ENCODE data around the gene POGZ.
"Not testable (repeated sequence)": the region's sequence is repeated elsewhere in the genome, so short reads cannot be mapped to it uniquely, and the experiment has no call there.

The POGZ gene

DNA sequence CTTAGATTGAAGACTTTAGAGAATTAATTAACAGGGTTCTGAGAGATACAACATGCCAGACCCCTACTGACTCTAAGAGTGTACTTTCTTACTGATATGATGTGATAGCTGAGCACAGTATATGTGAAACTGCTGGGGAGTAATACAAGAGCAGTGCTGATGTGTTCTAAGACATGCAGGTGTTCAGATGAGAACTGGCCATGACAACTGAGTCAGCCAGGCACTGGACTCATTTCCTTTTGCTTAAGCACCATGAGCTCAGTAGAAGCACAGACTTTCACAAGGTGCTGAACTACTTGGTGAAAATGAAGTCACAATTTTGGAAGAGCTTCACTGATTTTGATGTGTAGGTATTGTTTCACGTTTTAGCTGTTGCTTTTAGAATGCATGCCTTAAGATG is 15.9 kb upstream of the POGZ start:
- no peak for DNase-seq

DNA sequence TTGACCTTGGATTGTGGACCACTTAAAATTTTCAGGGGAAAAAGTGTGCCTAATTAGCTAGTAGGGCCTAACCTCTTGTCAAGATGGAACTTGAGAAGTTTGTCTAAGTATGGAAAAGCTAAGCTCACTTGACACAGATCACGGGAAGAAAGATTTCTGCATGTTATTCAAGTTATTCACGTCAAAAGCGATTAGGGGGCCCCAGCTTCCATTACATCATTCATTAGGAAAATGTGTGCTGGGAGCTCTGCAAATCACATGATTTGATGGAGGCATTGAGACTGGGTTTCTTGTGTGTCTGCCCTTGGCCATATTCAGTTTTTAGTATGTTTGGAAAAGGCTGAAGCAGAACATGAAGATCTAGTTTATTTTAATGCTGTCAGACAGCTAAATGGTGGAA is 15.5 kb upstream of the POGZ start:
- no peak for DNase-seq

DNA sequence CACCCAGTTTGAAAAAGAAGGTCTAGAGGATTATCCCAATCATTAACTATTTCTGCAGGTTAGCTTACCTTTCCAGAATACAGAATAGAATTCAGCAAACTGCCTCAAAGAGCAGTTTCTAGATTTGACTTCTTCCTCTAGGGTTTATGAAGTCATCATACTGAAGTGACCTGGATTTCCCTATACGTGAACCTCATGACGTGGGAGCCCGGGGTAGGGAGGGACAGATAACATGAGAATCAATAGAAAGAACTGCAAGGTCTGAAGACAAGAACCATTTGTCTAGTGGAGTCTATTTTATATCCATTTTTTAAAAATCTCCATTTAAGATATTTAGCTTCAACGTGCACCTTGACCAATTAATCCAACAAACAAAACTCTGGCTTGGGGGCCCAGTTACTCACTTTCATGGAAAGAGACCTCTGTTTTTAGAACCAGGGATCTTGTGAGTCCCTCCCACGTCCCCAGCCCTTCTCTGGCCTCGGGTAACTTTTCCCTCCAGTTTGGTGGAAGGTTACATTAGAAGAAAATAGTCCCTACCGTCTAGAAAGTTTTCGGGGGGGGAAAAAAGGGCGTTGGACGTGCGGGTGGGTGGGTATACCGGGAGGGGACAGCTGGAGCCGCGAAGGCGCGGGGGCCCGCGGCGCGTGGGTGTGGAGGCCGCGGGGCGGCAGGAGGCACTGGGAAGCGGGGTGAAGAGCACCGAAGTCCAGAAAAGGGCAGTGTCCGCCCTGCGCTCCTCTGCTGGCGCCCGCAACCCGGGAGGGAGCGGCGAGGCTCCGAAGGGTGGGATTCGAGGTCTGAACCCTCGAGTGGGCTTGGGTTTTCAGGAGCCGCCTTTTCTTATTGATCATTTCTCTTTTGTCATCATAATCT is 13.8 kb upstream of the POGZ start:
- DNase-seq: peak; percentile 28

DNA sequence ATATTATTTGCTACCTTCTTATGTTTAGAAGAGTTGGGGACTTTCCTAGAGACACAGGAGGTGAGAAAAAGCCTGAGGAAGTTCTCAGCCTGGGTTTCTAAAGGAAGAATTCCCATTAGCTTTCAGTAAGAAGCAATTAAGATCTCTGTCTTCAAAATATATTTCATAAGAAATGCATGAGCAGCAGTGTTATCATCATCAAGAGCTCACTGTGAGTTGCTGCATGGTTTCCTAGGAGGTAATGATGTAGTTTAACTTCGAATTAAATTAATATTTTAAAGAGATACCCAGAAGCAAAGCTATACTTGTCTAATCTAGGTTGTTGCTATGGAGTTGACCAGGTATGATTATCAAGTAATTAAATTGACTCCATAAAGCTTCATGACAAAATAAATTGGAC is 5.7 kb upstream of the POGZ start:
- DNase-seq: no peak

DNA sequence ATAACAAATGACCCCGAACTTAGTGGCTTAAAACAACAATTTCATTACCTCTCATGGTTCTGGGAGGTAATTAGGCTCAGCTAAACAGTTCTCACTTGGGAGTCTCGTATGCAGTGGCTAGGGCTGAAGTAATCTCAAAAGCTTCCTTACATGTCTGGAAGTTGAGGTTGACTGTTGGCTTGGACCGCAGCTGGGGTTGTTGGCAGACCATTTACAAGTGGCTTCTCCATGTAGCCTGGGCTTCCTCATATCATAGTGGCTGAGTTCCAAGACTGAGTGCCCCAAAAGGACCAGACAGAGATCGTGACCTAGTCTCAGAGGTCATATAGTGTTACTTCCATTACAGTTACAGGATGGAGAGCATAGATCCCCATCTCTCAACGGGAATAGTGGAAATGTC is 2.4 kb upstream of the POGZ start:
- DNase-seq: no peak

DNA sequence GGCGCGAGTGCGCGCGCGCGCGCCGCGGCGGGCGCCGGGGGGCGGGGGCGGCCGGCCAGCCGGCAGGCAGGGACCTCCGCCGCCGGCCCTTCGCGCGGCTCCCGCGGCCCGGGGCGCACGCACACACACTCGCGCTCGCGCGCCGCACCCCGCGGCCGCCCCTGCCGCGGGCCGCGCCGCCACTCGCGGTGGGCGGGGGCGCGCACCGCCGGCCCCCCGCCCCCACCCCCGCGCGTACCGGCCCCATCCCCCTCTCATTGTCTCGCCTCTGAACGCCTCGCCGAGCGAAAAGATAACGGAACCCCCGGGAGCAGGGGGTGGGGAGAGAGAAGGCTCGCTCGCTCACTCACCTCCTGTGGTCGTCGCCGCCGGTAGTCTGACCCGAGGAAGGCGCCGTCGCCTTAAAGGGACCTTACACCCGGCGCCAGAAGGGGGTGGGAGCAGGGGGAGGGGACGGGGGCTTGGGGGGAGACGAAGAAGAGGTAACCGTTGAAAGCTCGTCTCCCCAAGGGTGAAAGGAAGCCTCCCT is 428 bp downstream of the POGZ start:
- peak; percentile 64 for DNase-seq

DNA sequence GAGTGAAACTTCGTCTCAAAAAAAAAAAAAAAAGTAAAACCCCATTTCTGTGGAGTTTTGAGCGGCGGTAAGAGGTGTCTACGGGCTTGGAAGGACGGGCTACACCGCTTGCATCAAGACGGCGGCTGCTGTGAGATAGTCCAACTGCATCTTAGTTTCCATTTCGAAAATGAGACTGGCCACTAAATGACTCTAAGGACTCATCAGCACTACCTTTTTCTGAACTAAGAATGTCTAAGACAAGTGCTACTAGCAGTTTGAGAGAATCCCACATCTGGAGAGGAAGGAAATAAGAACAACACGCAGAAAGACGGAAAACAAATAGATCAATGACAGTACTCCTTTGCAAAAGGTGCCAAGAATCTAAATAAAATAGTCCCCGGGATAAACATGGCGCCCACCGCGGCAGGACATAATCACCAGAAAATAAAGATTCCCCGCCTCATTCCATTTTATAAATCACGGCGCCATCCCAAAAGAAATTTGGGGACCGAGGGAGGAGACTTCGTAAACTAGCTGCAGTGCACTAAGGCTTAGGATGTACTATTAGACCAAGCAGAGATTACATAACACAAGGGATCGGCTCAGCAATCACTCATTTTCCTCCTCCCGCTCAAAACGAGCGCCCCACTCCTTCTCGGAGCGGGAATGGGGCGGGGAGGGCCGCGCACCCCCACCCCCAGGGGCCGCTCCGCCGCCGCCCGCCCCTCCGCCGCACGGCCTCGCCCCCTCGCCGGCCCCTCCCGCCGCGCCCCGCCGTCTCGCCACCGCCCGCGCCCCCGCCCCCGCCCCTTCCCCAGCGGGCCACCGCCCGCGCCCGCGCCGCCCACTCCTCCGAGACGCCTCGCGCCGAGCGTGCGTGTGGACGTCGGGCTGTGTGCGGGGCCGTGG is 1.1 kb downstream of the POGZ start:
- DNase-seq: peak; percentile 85

DNA sequence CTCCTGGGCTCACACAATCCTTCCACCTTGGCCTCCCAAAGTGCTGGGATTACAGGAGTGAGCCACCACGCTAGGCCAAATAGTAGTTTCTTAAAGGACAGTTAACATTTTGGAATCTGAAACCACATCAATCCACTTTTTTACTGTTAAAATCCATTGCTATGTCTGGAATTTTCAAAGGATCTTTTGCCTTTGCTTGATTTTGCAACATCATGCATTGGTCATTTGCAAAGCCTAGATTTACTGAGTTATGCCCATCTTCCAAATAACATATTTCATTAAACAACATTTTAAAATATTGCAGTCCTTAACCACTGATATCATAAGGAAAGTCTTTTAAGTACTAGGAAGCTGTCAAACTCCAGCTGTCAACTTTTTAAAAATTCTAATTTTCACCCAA is 3.3 kb downstream of the POGZ start:
- no peak for DNase-seq

DNA sequence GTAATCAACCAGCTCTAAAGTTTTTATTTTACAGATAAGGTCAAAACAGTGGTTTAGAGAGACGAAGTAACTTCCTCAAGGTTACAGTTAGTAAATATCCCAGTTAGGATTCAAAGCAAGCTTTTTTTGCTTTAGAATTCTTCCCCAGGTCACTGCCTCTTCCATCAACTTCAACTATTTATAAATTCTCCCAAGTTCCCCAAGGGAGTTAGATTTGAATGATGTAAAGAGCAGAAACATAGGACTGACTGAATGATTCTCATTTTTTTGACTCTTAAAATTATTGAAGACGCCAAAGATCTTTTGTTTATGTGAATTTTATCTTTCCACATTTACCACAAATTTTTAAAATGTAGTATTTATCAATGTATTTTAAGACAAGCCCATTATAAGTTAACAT is 4.1 kb downstream of the POGZ start:
- no peak for DNase-seq

DNA sequence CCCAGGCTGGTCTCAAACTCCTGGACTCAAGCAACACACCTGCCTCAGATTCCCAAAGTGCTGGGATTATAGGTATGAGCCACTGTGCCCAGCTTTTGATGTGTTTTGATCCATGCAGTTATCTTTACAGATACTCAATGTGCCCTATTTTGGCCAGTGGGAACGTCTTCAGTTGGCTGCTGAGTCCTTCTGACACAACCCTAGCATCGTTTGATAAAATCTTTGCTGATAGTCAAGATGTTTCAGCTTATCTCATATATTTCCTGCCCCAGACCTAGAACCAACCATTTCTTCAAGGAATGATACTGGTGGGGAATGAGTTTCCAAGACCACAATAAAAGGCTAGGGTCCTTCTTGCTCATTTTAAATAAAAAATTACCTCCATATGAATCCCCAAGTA is 11.6 kb downstream of the POGZ start:
- no peak for DNase-seq

DNA sequence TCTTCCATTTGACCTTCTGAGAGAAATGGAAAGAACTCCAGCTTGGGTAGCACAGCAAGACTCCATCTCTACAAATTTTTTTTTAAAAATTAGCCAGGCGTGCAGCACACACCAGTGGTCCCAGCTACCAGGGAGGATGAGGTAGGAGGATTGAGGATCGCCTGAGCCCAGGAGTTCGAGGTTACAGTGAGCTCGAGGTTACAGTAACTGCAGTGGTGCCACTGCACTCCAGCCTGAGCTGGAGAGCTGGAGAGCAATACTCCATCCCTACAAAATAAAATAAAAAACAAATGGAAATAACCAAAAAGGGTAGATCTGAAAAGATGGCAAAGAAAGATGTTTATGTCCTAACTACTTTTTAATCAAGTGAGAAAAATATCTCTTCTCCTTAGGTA is 14.5 kb downstream of the POGZ start:
- DNase-seq: no peak

DNA sequence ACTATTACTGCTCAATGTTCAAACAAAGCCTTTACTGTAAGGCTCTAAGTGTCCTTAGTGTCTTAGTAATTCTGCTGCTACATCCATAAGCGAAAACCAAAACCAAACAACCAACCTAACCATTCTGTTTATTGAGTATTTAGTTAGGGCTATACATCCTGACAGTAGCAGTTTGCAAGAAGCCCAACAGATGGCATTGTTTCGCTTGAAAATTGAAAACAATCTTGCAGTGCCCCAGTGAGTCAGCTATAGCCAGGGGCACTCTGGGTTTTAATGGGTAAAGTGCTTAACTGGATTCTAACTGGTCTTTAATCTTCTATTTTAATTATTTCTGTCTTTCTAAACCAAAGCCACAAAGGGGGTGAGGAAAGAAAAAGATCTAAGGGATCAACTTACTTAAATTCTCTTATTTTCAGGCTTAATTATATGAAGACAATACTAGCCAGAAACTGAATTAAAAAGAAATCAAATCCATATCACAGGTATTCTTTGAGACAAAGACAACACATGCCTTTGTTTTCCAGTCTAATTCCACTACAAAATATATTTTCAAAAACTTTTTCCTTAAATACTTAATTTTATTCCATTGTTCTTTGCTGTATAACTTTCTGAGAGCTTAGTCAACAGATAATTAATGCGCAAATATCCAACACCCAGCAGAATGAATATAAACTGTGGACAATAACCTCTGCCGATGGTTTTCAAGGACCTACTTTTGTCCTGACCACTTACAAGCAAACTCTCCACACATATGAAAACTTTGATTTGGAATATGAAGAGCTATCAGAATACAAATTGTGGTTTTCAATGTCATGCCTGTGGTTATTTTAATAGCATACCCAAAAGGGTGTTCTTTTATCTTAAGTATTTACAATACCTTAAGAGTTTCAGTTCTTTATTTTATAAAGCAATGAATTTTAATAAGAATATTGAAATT is 15.2 kb downstream of the POGZ start:
- peak; percentile 73 for DNase-seq

DNA sequence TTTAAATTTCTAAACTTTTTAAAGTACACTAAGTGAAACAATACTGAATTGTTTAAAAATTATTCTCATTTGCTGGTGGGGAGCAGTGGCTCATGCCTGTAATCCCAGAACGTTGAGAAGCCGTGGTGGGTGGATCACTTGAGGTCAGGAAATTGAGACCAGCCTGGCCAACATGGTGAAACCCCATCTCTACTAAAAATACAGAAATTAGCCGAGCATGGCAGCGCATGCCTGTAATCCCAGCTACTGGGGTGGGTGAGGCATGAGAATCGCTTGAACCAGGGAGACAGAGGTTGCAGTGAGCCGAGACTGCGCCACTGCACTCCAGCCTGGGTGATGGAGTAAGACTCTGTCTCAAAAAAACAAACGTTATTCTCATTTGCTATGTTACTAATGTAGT is 21.9 kb downstream of the POGZ start:
- not testable (repeated sequence) for DNase-seq

DNA sequence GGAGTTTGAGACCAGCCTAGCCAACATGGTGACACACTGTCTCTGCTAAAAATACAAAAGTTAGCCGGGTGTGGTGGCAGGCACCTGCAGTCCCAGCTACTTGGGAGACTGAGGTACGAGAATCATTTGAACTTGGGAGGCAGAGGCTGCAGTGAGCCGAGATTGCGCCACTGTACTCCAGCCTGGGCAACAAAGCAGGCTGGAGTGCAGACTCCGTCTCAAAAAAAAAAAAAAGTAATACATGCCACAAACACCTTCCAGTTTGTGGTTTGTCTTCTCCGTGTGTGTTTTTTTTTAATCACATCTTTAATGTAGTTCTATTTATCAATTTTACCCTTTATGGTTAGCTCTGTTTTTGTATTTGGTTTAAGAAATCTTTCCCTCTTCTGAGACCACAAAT is 22.3 kb downstream of the POGZ start:
- DNase-seq: no peak

DNA sequence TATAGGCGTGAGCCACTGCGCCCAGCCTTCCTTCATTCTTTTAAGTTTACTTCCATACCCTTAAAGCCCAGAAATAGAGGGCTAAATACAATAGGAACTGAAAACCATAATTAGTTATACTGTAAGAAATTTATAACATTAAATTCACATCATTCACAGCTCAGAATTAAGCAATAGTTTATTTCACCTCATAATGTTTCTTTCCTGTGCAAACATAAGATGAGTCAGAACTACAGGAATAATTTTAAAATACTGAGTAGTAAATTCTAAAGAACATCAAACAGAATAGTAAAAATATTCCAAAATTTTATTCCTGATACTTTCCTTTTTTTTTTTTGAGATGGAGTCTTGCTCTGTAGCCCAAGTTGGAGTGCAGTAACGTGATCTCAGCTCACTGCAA is 24.1 kb downstream of the POGZ start:
- no peak for DNase-seq

DNA sequence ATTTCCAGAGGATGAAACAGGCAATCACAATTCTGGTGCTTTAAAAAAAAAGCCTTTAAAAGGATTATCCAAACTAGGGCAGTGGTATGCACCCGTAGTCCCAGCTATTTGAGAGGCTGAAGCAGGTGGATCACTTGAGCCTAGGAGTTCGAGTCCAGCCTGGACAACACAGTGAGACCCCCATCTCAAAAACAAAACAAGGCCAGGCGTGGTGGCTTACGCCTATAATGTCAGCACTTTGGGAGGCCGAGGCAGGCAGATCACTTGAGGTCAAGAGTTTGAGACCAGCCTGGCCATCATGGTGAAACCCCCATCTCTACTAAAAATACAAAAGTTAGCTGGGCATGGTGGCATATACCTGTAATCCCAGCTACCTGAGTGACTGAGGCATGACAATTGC is 25.5 kb downstream of the POGZ start:
- not testable (repeated sequence) for DNase-seq

DNA sequence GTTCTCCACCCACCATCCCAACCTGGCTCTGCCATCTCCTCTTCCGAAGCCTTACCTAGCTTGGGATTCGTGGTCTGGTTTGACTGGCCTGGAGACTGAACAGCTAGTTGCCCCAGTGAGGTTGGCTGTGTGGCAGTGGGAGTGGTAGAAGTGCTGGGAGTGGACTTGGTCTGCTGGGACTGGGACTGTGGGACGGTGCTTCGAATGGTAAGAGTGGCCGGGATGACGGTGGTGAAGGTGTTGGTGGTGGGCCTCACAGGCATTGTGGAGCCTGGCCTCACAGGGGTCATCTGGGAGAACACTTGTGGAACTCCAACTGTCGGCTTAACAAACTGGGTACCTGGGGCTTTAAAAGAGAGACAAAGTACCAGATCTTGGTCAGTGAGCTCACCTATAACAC is 31.2 kb downstream of the POGZ start:
- no peak for DNase-seq

DNA sequence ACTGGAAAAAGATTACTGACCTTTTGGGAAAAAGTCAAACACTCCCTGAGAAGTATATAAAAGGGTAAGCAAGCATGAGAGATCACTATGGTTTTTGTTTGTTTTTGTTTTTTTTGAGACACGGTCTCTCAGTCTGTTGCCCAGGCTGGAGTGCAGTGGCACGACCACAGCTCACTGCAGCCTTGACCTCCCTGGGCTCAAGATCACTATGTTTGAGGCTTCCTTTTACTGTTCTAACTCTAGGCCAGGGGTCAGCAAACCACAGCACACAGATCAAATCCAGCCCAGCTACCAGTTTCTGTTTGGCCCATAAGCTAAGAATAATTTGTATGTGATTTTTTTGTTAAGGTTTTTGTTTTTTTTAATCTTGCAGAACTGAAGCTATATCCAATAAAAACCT is 34.2 kb downstream of the POGZ start:
- no peak for DNase-seq

DNA sequence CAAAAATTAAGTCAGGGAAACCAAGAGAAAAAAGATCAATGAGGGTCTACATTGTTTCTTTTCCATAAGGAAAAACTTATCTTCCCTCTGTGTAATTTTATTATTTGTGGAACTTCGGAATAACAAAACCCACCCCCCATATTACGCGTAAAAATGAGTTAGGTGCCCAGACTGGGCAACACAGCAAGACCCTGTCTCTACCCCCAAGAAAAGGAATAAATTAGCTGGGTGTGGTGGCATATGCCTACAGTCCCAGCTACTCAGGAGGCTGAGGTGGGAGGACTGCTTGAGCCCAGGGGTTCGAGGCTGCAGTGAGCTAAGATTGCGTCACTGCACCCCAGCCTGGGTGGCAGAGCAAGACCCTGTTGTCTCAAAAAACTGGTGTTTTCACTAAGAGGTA is 39.5 kb downstream of the POGZ start:
- DNase-seq: no peak

DNA sequence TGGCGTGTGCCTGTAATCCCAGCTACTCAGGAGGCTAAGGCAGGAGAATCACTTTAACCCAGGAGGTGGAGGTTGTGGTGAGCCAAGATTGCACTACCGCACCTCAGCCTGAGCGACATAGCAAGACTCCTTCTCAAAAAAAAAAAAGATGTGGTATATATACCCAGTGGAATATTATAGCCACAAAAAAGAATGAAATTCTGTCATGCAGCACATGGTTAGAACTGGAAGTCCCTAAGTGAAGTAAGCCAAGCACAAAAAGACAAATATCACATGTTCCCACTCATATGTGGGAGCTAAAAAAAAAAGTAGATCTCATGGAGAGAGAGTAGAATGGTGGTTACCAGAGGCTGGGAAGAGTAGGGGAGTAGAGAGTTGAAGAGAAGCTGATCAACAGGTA is 41.2 kb downstream of the POGZ start:
- DNase-seq: no peak

DNA sequence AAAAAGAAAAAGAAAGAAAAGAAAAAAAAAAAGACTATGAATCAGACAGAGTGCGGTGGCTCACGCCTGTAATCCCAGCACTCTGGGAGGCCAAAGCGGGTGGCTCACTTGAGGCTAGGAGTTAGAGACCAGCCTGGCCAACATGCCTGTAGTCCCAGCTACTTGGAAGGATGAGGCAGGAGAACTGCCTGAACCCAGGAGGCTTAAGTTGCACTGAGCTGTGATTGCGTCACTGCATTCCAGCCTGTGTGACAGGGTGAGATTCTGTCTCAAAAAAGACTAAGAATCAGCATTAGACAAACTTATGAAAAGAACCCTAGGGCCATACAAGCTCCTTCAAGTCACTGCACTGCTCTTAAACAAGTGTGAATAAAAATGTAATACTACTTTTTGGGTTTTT is 43.1 kb downstream of the POGZ start:
- DNase-seq: no peak

DNA sequence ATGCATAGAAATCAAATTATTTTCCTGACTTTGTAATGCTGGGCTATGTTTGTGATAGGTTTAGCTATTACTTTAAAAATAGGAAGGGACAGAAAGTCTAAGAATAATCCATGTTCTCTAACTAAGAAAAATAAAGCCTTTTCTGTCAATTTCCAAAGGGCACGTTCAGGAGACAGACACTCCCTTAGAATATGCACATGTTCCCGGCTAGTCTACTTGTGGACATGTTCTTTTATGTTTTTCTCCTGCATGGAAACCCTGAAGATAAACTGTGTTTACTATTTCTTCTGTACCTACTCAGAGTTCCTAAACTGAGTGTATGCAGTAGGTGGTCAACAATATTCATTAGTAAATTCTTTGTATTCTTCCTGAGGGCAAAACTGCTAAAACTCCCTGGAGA is 47.4 kb downstream of the POGZ start:
- no peak for DNase-seq

DNA sequence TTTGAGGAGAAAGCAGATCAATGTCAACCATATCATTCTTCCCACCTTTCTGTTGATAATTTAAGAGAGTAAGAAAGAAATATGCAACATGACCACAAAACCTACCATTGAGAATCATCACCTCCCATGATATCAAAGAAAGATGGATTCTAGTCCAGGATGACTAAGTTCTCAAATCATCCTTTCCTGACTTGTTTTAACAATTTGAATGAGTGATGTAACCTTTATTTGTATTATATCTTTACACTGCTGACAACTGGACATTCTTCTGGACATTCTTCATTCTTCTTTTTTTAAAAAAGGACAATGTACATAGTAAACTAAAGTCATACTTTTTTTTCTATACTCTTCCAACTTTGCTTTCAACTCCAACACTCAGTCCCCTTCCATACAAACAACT is 50.4 kb downstream of the POGZ start:
- DNase-seq: no peak

All from CD4-positive, alpha-beta T cell treated with Interleukin-6 for 4 hours (primary cell).